ENCODE data around the gene ADRB1.

ADRB1 gene

GRCh38 chr10:114043532-114044246 is at the start of gene ADRB1:
Gene ADRB1, plus strand, starts transcription at chr10:114043866. Its CDS starts 267 bp downstream, at chr10:114044133.
- no peak for DNase-seq

GRCh38 chr10:113995201-113995600 is 48.5 kb upstream of the ADRB1 start:
- DNase-seq, result no peak

- DNase-seq, result no peak
Measured at GRCh38 chr10:113997428-113997827, 46.2 kb upstream of the ADRB1 start.

GRCh38 chr10:113999531-113999930 is 44.1 kb upstream of the ADRB1 start:
- no peak for DNase-seq

GRCh38 chr10:114000457-114001010 is 43.1 kb upstream of the ADRB1 start:
- no peak for DNase-seq

GRCh38 chr10:114002422-114002821 is 41.2 kb upstream of the ADRB1 start:
- DNase-seq, result no peak

- DNase-seq, result no peak
Measured at GRCh38 chr10:114003161-114003941, 40.3 kb upstream of the ADRB1 start.

GRCh38 chr10:114009281-114009996 is 34.2 kb upstream of the ADRB1 start:
- DNase-seq, result no peak

- DNase-seq, result no peak
Measured at GRCh38 chr10:114010316-114010715, 33.4 kb upstream of the ADRB1 start.

- DNase-seq, result no peak
Measured at GRCh38 chr10:114012650-114013049, 31.0 kb upstream of the ADRB1 start.

GRCh38 chr10:114015708-114016107 is 28.0 kb upstream of the ADRB1 start:
- no peak for DNase-seq

- DNase-seq, result no peak
Measured at GRCh38 chr10:114017271-114017670, 26.4 kb upstream of the ADRB1 start.

- no peak for DNase-seq
Measured at GRCh38 chr10:114017873-114018272, 25.8 kb upstream of the ADRB1 start.

- no peak for DNase-seq
Measured at GRCh38 chr10:114019226-114019625, 24.4 kb upstream of the ADRB1 start.

- no peak for DNase-seq
Measured at GRCh38 chr10:114021154-114021553, 22.5 kb upstream of the ADRB1 start.

- no peak for DNase-seq
Measured at GRCh38 chr10:114021717-114022680, 21.7 kb upstream of the ADRB1 start.

- DNase-seq, result no peak
Measured at GRCh38 chr10:114022766-114023597, 20.7 kb upstream of the ADRB1 start.

- no peak for DNase-seq
Measured at GRCh38 chr10:114024876-114025610, 18.6 kb upstream of the ADRB1 start.

GRCh38 chr10:114025611-114026130 is 18.0 kb upstream of the ADRB1 start:
- DNase-seq, result no peak

All from activated T-cell treated with anti-CD3 and anti-CD28 coated beads for 4 hours (primary cell).